HCT116 (cell line): ENCODE data around the gene LAMC2.

Experiments
- CTCF ChIP-seq, 3 experiments: fragments of 200-600 bp in 1 of 3; sonication (generic) in 1 of 3; IDR thresholded peaks in 2 of 3; conservative IDR thresholded peaks in 1 of 3; 2 replicates each; pipeline ENCODE4 v1.5.1; 2012 to 2017; ENCODE audit warnings: low read depth in 2 of 3, low read length in 2 of 3, antibody characterized with exemption in 1 of 3, borderline replicate concordance in 1 of 3, control low read depth in 1 of 3, mild to moderate bottlenecking in 1 of 3, mixed read lengths in 1 of 3, mixed run types in 1 of 3, moderate library complexity in 1 of 3; ENCODE audit not compliant: insufficient read depth in 1 of 3
- MAX ChIP-seq: IDR thresholded peaks from 2 replicates; pipeline ENCODE4 v1.6.1; 2012
- RAD21 ChIP-seq: IDR thresholded peaks from 2 replicates; pipeline ENCODE4 v1.6.1; 2012; ENCODE audit warnings: low read depth, mild to moderate bottlenecking
- REST ChIP-seq: IDR thresholded peaks from 2 replicates; pipeline ENCODE4 v1.6.1; 2012; ENCODE audit warnings: low read depth
- TCF7L2 ChIP-seq: IDR thresholded peaks from 2 replicates; pipeline ENCODE4 v1.7.0; 2011; ENCODE audit warnings: borderline replicate concordance, inconsistent platforms; ENCODE audit not compliant: insufficient read depth, insufficient read length; ENCODE audit errors: extremely low read depth
- ZNF274 ChIP-seq: fragments of 200-500 bp; sonication (Bioruptor generic); IDR thresholded peaks from 2 replicates; pipeline ENCODE4 v1.6.1; 2014; ENCODE audit warnings: mild to moderate bottlenecking, low read depth, low read length, inconsistent platforms

GRCh38 chr1:183147735-183148134 lies 38.3 kb upstream of the LAMC2 start:
- TF ChIP-seq REST (no peak), CTCF (IDR thresholded peaks at IDR 0.05 in 2 of 3, conservative IDR thresholded peaks at IDR 0.05 in 1 of 3; ENCODE audit: borderline replicate concordance in 1 of 3, insufficient read depth in 1 of 3, low read depth in 2 of 3, low read length in 2 of 3) (no peak), ZNF274 (no peak), RAD21 (no peak), MAX (no peak), TCF7L2 (no peak)
